Measurements from ENCODE around the gene ENOX1.

- TF ChIP-seq CTCF (IDR thresholded peaks at IDR 0.05) (no peak), POLR2A (IDR thresholded peaks at IDR 0.05) (no peak)
These were observed 212.8 kb downstream of the ENOX1 start for GRCh38 chr13:43573802-43574514.
